Heart left ventricle (tissue), 16 donors: ENCODE measurements around the gene TCF19. TPM values are rescaled to one million over a fixed set of nuclear protein-coding genes. Genes with fewer than 3 reads are reported as not detected.
"Not testable (repeated sequence)": the region's sequence is repeated elsewhere in the genome, so short reads cannot be mapped to it uniquely, and the experiment has no call there.

Source experiments
- ATAC-seq, 4 donors: fragments of 200-7000 bp; cut with Tn5 transposase; one replicate each; pipeline ENCODE4 v1.9.1; 2020 to 2022; ENCODE audit warnings: moderate library complexity in 4 of 4, mild to moderate bottlenecking in 3 of 4, moderate number of reproducible peaks in 1 of 4
- DNase-seq, 5 donors: peaks; one replicate each; pipeline ENCODE4 v3.0.0-alpha.2; 2020
- H3K27ac ChIP-seq, 12 donors: fragments of 200-600 bp; sonication (generic) in 4 of 12; one replicate each; pipeline versions ENCODE4 v1.5.0 to v1.8.0; 2016 to 2022; ENCODE audit warnings: mild to moderate bottlenecking in 2 of 12
- H3K27me3 ChIP-seq, 9 donors: fragments of 200-600 bp; sonication (generic) in 2 of 9; one replicate each; pipeline versions ENCODE4 v1.5.1 to v1.8.0; 2016 to 2022; ENCODE audit warnings: mild to moderate bottlenecking in 3 of 9
- H3K36me3 ChIP-seq, 9 donors: fragments of 200-600 bp; sonication (generic) in 2 of 9; one replicate each; pipeline versions ENCODE4 v1.5.0 to v1.8.0; 2018 to 2022; ENCODE audit warnings: mild to moderate bottlenecking in 2 of 9
- H3K4me1 ChIP-seq, 12 donors: fragments of 200-600 bp; sonication (generic) in 4 of 12; one replicate each; pipeline versions ENCODE4 v1.5.0 to v1.8.0; 2016 to 2022; ENCODE audit warnings: mild to moderate bottlenecking in 3 of 12
- H3K4me3 ChIP-seq, 12 donors: fragments of 200-600 bp; sonication (generic) in 4 of 12; one replicate each; pipeline versions ENCODE4 v1.5.0 to v1.8.0; 2017 to 2022; ENCODE audit warnings: mild to moderate bottlenecking in 9 of 12, moderate library complexity in 4 of 12
- H3K9me3 ChIP-seq, 12 donors: fragments of 200-600 bp; sonication (generic) in 4 of 12; one replicate each; pipeline versions ENCODE4 v1.5.0 to v1.8.0; 2016 to 2022; ENCODE audit warnings: mild to moderate bottlenecking in 1 of 12
- POLR2A ChIP-seq, 2 donors: fragments of 450-650 bp; IDR thresholded peaks; one replicate each; pipeline ENCODE4 v1.6.1; 2017; ENCODE audit warnings: antibody characterized with exemption in 2 of 2, mild to moderate bottlenecking in 2 of 2, moderate library complexity in 2 of 2
- WGBS, 4 donors: extraction: QIAGEN DNeasy Blood & Tissue Kit in 2 of 4; methylation state at CpG; one replicate each; pipeline versions ENCODE4 v1.1.5 to v1.1.7; 2013 to 2018; 5-methylcytosine and 5-hydroxymethylcytosine counted together
- intact Hi-C, 10 donors: fragments of 100-400 bp; cut with DNase I; formaldehyde crosslinking; loops; one replicate each; pipeline versions ENCODE4 v1.11.1 to v1.14.2; 2022
- polyA plus RNA-seq, 2 donors: library from polyadenylated mRNA; stranded (reverse); fragments of 200-250 nt; gene quantifications; one replicate each; pipeline ENCODE4 v1.2.3, GENCODE V29; 2013
- total RNA-seq, 9 donors: library from RNA; depleted of rRNA in 2 of 9; stranded (reverse); fragments of >200 nt in 2 of 9; fragmentation: NEBNext Ultra II Directional in 3 of 9; extraction: Animal tissue kit (Norgen Biotek cat#: 25700) in 3 of 9; gene quantifications; one replicate each; pipeline versions ENCODE4 v1.1.0 to v1.2.4, GENCODE V29; 2016 to 2023
- TF ChIP-seq, protein P1 (sequence below), 12 donors: fragments of 200-600 bp; sonication (generic) in 4 of 12; IDR thresholded peaks; one replicate each; pipeline versions ENCODE4 v1.5.0 to v1.8.0; 2018 to 2022; ENCODE audit warnings: antibody characterized with exemption in 12 of 12, mild to moderate bottlenecking in 5 of 12
- donor health status: ischemic (EF 13 %, LVEDD 7.1; RV severe dilation, severe dysfunction).
- donor health status: healthy with polysubstance abuse.
- donor health status: DM: no; HTN: yes; CAD: no.
- donor health status: DM: no; HTN: no; CAD: no.
- donor health status: ischemic (EF 25% LVEDD 6.9; RV normal size, moderate dysfunction).
- donor health status: ischemic (EF 25% LVEDD 5.7; RV mildly dilated, moderate dysfunction).
- donor health status: healthy.
- donor health status: DM: yes; HTN: yes; CAD: no.
- donor health status: ischemic (EF 35%, LVEDD 5.7; RV mildly dilated, moderate dysfunction).
- donor health status: nonischemic (EF 11% LVEDD 7.7; RV severe dilation, severe dysfunction).
- donor health status: DM: yes; HTN: yes; CAD: no.
- donor health status: PGD.
- donor health status: ischemic (EF 29% LVEDD 5.4; RV normal size, mild dysfunction).
- donor health status: nonischemic (EF 23%, LVEDD 6.1; RV moderate dilation, normal function).

TCF19 gene
- total and polyA plus RNA-seq, 11 donors: 1.8 to 12.9 (median 2.6) TPM

DNA sequence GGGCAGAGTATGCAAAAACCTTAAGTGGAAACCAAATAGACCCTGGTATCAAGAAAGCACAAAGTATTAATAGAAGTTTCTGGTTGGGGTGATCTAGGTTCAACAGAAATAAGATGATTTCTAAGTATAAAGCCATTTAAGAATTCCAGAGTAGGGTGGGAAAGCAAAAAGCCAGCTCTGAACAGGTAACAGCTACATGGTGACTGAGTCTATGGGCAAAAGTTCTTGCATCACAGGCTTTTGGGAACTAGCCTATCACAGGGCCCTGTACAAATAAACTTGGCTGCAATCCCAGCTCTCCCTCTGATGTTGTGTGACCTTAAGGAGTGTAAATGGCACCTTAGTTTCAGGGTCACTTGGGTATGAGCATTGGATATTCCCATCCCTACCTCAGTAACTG lies 5.5 kb downstream of the TCF19 start:
- Histone ChIP-seq H3K4me1 (peaks cover 0 to 15% (median 6%) of the 10 kb centered on the region in 12 donors), H3K36me3 (peaks cover 0 to 12% (median 2%) of the 10 kb centered on the region in 9 donors), H3K9me3 (no peaks in the 10 kb centered on the region), H3K27me3 (no peaks in the 10 kb centered on the region), H3K27ac (no peak overlapping the region), H3K4me3 (no peak overlapping the region)
- intact Hi-C loops: no loop called here
- DNase-seq (no peak), ATAC-seq (peak in 3 of 4 donors; percentile 70 to 79 (median 74))
- TF ChIP-seq, protein P1, sequence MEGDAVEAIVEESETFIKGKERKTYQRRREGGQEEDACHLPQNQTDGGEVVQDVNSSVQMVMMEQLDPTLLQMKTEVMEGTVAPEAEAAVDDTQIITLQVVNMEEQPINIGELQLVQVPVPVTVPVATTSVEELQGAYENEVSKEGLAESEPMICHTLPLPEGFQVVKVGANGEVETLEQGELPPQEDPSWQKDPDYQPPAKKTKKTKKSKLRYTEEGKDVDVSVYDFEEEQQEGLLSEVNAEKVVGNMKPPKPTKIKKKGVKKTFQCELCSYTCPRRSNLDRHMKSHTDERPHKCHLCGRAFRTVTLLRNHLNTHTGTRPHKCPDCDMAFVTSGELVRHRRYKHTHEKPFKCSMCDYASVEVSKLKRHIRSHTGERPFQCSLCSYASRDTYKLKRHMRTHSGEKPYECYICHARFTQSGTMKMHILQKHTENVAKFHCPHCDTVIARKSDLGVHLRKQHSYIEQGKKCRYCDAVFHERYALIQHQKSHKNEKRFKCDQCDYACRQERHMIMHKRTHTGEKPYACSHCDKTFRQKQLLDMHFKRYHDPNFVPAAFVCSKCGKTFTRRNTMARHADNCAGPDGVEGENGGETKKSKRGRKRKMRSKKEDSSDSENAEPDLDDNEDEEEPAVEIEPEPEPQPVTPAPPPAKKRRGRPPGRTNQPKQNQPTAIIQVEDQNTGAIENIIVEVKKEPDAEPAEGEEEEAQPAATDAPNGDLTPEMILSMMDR (IDR thresholded peaks at IDR 0.05): no peak
- no peak for TF ChIP-seq POLR2A (IDR thresholded peaks at IDR 0.05)

DNA sequence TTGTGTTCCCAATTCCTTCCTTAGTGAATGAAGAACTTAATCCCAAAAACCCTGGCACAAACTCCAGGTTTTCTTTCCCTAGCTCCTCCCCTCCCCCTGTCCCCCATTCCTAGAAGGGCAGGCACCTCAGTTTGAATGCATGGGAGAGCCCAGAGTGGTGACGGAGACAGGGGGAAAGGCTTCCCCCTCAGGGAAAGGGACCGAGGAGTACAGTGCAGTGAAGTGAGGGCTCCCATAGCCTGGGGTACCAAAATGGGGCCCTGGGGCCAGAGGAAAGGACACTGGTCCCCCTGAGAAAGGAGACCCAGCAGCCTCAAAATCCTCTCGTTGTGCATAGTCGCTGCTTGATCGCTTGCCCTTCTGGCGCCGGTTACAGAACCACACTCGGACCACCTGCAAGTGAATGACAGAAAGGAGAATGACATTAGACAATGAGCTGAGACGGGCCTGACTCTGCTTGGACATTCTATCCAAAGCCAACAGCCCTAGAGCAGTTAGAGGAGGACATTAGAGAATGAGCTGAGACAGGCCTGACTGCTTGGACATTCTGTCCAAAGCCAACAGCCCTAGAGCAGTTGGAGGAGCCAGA lies 6.2 kb downstream of the TCF19 start:
- H3K9me3 ChIP-seq, intact Hi-C loops, DNase-seq, H3K4me1 ChIP-seq, H3K27me3 ChIP-seq, H3K4me3 ChIP-seq, H3K27ac ChIP-seq, ATAC-seq: not testable (repeated sequence)
- H3K36me3 ChIP-seq: peaks cover 0 to 12% (median 2%) of the 10 kb centered on the region in 9 donors
- WGBS, 4 donors: 92 to 97% (median 93%) methylated on average over 7 to 9 of the region's 9 CpGs

GRCh38 chr6:31165064-31165832 lies 6.9 kb downstream of the TCF19 start:
- intact Hi-C loops, H3K4me3 ChIP-seq, ATAC-seq, DNase-seq, H3K4me1 ChIP-seq, H3K27ac ChIP-seq, H3K27me3 ChIP-seq, H3K9me3 ChIP-seq: not testable (repeated sequence)
- H3K36me3 ChIP-seq: peaks cover 0 to 12% (median 2%) of the 10 kb centered on the region in 9 donors
- 78 to 84% (median 81%) methylated on average over 17 of the region's 17 CpGs for WGBS, 4 donors

DNA sequence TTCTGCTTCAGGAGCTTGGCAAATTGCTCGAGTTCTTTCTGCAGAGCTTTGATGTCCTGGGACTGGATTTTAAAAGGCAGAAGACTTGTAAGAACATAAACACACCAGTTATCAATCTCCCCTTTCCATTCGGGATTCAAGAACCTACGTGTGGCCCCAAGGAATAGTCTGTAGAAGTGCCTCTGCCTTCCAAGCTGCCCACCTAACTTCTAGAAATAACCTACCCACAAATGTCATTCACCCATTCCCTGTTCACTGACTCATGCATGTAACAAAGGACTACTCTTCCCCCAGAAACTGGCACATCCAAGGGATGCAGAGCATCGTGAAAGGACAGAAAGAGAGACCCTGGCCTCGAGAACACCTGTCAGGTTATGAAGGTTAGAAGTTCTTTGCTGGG lies 7.6 kb downstream of the TCF19 start:
- 73 to 85% (median 80%) methylated on average over 5 of the region's 5 CpGs for WGBS, 4 donors
- DNase-seq (no peak), ATAC-seq (no peak)
- Histone ChIP-seq H3K9me3 (no peaks in the 10 kb centered on the region), H3K36me3 (peaks cover 0 to 12% (median 2%) of the 10 kb centered on the region in 9 donors), H3K4me3 (no peak overlapping the region), H3K27me3 (no peaks in the 10 kb centered on the region), H3K4me1 (no peaks in the 10 kb centered on the region), H3K27ac (no peak overlapping the region)
- TF ChIP-seq, protein P1 (IDR thresholded peaks at IDR 0.05): no peak
- no peak for TF ChIP-seq POLR2A (IDR thresholded peaks at IDR 0.05)
- intact Hi-C loops: no loop called here

- no peak for ATAC-seq
- H3K4me1 ChIP-seq: peaks cover 0 to 11% (median 0%) of the 10 kb centered on the region in 12 donors
- no peak overlapping the region for H3K27ac ChIP-seq
- intact Hi-C loops: no loop called here
- H3K27me3 ChIP-seq: no peaks in the 10 kb centered on the region
- TF ChIP-seq, protein P1 (IDR thresholded peaks at IDR 0.05): no peak
- TF ChIP-seq POLR2A (IDR thresholded peaks at IDR 0.05): no peak
- no peak overlapping the region for H3K4me3 ChIP-seq
- no peaks in the 10 kb centered on the region for H3K9me3 ChIP-seq
- DNase-seq: no peak
- H3K36me3 ChIP-seq: peaks cover 0 to 3% (median 0%) of the 10 kb centered on the region in 9 donors
- WGBS, 4 donors: 63 to 81% (median 77%) methylated on average over 3 of the region's 3 CpGs
Measured at GRCh38 chr6:31168606-31169005, 10.2 kb downstream of the TCF19 start.
